Measurements from ENCODE around the gene LDLRAD4.
"Not testable (repeated sequence)": the region's sequence is repeated elsewhere in the genome, so short reads cannot be mapped to it uniquely, and the experiment has no call there.

DNA sequence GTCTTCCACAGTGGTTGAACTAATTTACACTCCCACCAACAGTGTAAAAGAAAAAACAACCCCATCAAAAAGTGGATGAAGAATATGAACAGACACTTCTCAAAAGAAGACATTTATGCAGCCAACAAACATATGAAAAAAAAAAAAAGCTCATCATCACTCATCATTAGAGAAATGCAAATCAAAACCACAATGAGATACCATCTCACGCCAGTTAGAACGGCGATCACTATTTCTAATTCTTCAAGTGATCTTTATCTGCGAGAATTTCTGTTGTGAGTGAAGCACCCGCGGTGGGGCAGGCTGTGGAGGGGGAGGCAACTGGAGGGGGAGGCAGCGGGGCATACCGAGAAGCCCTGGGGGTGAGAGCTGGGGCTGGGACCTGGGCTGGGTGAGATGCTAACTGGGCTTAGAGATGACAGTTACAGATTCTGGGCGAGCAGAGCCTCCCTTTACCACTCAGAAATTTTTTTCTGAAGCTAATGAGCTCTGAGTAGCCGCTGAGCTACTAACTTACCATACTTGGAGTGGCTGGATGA, 389.5 kb downstream of the LDLRAD4 start:
- TF ChIP-seq, protein P1, sequence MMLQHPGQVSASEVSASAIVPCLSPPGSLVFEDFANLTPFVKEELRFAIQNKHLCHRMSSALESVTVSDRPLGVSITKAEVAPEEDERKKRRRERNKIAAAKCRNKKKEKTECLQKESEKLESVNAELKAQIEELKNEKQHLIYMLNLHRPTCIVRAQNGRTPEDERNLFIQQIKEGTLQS (IDR thresholded peaks at IDR 0.05), result not testable (repeated sequence)
- TF ChIP-seq, protein P1 (CRISPR knock-in tag; conservative IDR thresholded peaks at IDR 0.05), result not testable (repeated sequence)
- TF ChIP-seq, protein P2, sequence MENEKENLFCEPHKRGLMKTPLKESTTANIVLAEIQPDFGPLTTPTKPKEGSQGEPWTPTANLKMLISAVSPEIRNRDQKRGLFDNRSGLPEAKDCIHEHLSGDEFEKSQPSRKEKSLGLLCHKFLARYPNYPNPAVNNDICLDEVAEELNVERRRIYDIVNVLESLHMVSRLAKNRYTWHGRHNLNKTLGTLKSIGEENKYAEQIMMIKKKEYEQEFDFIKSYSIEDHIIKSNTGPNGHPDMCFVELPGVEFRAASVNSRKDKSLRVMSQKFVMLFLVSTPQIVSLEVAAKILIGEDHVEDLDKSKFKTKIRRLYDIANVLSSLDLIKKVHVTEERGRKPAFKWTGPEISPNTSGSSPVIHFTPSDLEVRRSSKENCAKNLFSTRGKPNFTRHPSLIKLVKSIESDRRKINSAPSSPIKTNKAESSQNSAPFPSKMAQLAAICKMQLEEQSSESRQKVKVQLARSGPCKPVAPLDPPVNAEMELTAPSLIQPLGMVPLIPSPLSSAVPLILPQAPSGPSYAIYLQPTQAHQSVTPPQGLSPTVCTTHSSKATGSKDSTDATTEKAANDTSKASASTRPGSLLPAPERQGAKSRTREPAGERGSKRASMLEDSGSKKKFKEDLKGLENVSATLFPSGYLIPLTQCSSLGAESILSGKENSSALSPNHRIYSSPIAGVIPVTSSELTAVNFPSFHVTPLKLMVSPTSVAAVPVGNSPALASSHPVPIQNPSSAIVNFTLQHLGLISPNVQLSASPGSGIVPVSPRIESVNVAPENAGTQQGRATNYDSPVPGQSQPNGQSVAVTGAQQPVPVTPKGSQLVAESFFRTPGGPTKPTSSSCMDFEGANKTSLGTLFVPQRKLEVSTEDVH (IDR thresholded peaks at IDR 0.05; ENCODE audit: low read depth, partially characterized antibody), result not testable (repeated sequence)
- not testable (repeated sequence) for TF ChIP-seq DNMT1 (IDR thresholded peaks at IDR 0.05); NFYB (IDR thresholded peaks at IDR 0.05; ENCODE audit: extremely low read depth, insufficient read length); HMGN3 (IDR thresholded peaks at IDR 0.05; ENCODE audit: borderline replicate concordance, extremely low read depth, insufficient read length, low read depth, low read length)
- TF ChIP-seq, protein P3, sequence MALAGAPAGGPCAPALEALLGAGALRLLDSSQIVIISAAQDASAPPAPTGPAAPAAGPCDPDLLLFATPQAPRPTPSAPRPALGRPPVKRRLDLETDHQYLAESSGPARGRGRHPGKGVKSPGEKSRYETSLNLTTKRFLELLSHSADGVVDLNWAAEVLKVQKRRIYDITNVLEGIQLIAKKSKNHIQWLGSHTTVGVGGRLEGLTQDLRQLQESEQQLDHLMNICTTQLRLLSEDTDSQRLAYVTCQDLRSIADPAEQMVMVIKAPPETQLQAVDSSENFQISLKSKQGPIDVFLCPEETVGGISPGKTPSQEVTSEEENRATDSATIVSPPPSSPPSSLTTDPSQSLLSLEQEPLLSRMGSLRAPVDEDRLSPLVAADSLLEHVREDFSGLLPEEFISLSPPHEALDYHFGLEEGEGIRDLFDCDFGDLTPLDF (CRISPR knock-in tag; IDR thresholded peaks at IDR 0.05), result not testable (repeated sequence)
- TF ChIP-seq, protein P4, sequence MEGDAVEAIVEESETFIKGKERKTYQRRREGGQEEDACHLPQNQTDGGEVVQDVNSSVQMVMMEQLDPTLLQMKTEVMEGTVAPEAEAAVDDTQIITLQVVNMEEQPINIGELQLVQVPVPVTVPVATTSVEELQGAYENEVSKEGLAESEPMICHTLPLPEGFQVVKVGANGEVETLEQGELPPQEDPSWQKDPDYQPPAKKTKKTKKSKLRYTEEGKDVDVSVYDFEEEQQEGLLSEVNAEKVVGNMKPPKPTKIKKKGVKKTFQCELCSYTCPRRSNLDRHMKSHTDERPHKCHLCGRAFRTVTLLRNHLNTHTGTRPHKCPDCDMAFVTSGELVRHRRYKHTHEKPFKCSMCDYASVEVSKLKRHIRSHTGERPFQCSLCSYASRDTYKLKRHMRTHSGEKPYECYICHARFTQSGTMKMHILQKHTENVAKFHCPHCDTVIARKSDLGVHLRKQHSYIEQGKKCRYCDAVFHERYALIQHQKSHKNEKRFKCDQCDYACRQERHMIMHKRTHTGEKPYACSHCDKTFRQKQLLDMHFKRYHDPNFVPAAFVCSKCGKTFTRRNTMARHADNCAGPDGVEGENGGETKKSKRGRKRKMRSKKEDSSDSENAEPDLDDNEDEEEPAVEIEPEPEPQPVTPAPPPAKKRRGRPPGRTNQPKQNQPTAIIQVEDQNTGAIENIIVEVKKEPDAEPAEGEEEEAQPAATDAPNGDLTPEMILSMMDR (IDR thresholded peaks at IDR 0.05 in 2 of 3, conservative IDR thresholded peaks at IDR 0.05 in 1 of 3; ENCODE audit: insufficient read depth in 2 of 3, low read depth in 1 of 3, low read length in 3 of 3), result not testable (repeated sequence)
- TF ChIP-seq, protein P5, sequence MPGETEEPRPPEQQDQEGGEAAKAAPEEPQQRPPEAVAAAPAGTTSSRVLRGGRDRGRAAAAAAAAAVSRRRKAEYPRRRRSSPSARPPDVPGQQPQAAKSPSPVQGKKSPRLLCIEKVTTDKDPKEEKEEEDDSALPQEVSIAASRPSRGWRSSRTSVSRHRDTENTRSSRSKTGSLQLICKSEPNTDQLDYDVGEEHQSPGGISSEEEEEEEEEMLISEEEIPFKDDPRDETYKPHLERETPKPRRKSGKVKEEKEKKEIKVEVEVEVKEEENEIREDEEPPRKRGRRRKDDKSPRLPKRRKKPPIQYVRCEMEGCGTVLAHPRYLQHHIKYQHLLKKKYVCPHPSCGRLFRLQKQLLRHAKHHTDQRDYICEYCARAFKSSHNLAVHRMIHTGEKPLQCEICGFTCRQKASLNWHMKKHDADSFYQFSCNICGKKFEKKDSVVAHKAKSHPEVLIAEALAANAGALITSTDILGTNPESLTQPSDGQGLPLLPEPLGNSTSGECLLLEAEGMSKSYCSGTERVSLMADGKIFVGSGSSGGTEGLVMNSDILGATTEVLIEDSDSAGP (CRISPR knock-in tag; IDR thresholded peaks at IDR 0.05), result not testable (repeated sequence)
- TF ChIP-seq, protein P6, sequence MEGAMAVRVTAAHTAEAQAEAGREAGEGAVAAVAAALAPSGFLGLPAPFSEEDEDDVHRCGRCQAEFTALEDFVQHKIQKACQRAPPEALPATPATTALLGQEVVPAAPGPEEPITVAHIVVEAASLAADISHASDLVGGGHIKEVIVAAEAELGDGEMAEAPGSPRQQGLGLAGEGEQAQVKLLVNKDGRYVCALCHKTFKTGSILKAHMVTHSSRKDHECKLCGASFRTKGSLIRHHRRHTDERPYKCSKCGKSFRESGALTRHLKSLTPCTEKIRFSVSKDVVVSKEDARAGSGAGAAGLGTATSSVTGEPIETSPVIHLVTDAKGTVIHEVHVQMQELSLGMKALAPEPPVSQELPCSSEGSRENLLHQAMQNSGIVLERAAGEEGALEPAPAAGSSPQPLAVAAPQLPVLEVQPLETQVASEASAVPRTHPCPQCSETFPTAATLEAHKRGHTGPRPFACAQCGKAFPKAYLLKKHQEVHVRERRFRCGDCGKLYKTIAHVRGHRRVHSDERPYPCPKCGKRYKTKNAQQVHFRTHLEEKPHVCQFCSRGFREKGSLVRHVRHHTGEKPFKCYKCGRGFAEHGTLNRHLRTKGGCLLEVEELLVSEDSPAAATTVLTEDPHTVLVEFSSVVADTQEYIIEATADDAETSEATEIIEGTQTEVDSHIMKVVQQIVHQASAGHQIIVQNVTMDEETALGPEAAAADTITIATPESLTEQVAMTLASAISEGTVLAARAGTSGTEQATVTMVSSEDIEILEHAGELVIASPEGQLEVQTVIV (CRISPR knock-in tag; IDR thresholded peaks at IDR 0.05; ENCODE audit: borderline replicate concordance), result not testable (repeated sequence)
- TF ChIP-seq, protein P7, sequence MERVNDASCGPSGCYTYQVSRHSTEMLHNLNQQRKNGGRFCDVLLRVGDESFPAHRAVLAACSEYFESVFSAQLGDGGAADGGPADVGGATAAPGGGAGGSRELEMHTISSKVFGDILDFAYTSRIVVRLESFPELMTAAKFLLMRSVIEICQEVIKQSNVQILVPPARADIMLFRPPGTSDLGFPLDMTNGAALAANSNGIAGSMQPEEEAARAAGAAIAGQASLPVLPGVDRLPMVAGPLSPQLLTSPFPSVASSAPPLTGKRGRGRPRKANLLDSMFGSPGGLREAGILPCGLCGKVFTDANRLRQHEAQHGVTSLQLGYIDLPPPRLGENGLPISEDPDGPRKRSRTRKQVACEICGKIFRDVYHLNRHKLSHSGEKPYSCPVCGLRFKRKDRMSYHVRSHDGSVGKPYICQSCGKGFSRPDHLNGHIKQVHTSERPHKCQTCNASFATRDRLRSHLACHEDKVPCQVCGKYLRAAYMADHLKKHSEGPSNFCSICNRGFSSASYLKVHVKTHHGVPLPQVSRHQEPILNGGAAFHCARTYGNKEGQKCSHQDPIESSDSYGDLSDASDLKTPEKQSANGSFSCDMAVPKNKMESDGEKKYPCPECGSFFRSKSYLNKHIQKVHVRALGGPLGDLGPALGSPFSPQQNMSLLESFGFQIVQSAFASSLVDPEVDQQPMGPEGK (CRISPR knock-in tag; IDR thresholded peaks at IDR 0.05; ENCODE audit: borderline replicate concordance), result not testable (repeated sequence)

Data from K562 (cell line).